SK-N-MC (cell line): ENCODE measurements around the gene CIAO2B.

Source experiments
- EZH2 ChIP-seq: fragments of 200-600 bp; sonication (generic); IDR thresholded peaks from one replicate; pipeline ENCODE4 v1.6.1; 2017; ENCODE audit warnings: antibody characterized with exemption
- FOXP2 ChIP-seq: optimal IDR thresholded peaks from 2 replicates; pipeline ENCODE3; 2011; ENCODE audit warnings: mild to moderate bottlenecking, moderate library complexity; ENCODE audit not compliant: insufficient read depth; ENCODE audit errors: extremely low read length, control extremely low read depth
- POLR2AphosphoS5 ChIP-seq: IDR thresholded peaks from 2 replicates; pipeline ENCODE4 v1.6.1; 2012; ENCODE audit warnings: mild to moderate bottlenecking, low read depth, low read length, borderline replicate concordance

DNA sequence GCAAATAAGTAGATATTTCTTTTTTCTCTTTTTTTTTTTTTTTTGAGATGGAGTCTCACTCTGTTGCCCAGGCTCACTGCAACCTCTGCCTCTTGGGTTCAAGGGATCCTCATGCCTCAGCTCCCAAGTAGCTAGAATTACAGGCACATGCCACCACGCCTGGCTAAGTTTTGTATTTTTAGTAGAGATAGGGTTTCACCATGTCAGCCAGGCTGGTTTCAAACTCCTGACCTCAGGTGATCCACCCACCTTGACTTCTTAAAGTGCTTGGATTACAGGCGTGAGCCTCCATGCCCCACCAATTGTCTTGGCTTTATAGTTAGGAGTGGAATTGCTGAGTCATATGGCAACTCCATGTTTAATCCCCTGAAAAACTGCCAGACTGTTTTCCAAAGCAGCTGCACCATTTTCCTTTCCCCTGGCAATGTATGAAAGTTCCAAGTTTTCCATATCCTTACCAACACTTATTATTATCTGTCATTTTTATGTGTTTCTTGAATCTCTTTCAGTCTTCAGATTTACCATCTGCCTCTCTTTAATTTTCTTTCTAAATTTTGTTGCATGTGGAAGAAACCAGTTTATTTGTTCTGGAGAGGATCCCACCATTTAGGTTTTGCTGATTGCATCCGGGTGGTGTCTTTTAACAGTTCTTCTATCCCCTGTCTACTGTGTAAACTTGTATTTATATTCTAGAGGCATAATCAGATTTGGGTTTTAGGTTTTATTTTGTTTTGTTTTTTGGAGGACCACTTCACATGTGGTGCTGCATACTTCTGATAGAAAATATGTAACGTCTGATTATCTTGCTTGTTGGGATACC is 17.0 kb upstream of the CIAO2B start:
- TF ChIP-seq POLR2AphosphoS5 (no peak), EZH2 (no peak), FOXP2 (no peak)
